Activated naive CD8-positive, alpha-beta T cell treated with anti-CD3 and anti-CD28 coated beads, Interleukin-2, amount 10 ng/mL, durations not matched to agents 7 days and 5 days (primary cell): ENCODE measurements around the gene TAGLN. TPM values are rescaled to one million over a fixed set of nuclear protein-coding genes. Genes with fewer than 3 reads are reported as not detected.

Experiments
- ATAC-seq: fragments of 150-1000 bp; cut with Tn5 transposase; one replicate; pipeline ENCODE4 v1.10.0; 2021; ENCODE audit warnings: low read depth, moderate library complexity
- POLR2A ChIA-PET: fragments of 350-600 bp; sonication (Branson Sonifier 250); formaldehyde crosslinking; loops from one replicate; lab custom pipeline; 2021; ENCODE audit warnings: antibody characterized with exemption; lab: Charles Lee
- DNase-seq: peaks from one replicate; pipeline ENCODE4 v3.0.0; 2021
- H3K27ac Mint-ChIP-seq: one replicate; pipeline ENCODE4 v1.8.0; 2022; ENCODE audit warnings: mild to moderate bottlenecking, mixed read lengths
- H3K27me3 Mint-ChIP-seq: one replicate; pipeline ENCODE4 v1.8.0; 2022; ENCODE audit warnings: mild to moderate bottlenecking, moderate library complexity, mixed read lengths
- H3K36me3 Mint-ChIP-seq: one replicate; pipeline ENCODE4 v1.8.0; 2021; ENCODE audit warnings: mild to moderate bottlenecking, mixed read lengths
- H3K4me1 Mint-ChIP-seq: one replicate; pipeline ENCODE4 v1.8.0; 2021; ENCODE audit warnings: mixed read lengths
- H3K4me3 Mint-ChIP-seq: one replicate; pipeline ENCODE4 v1.8.0; 2022; ENCODE audit warnings: mild to moderate bottlenecking, moderate library complexity, mixed read lengths
- H3K9me3 Mint-ChIP-seq: one replicate; pipeline ENCODE4 v1.8.0; 2021; ENCODE audit warnings: mixed read lengths
- total RNA-seq, 2 experiments: library from RNA; stranded (reverse); gene quantifications; one replicate each; pipeline ENCODE4 v1.2.3, GENCODE V29; 2021

The TAGLN gene
- total RNA-seq, 2 experiments from 2014 or later = 6.2 to 6.4 TPM

- POLR2A ChIA-PET = interaction anchor here (1.2 kb wide), 1 partner anchor 16 kb away, joined by 5 read pairs; the partner anchor contains the start of genes PCSK7 and RNF214
- Mint-ChIP-seq H3K9me3 (no peaks in the 10 kb centered on the region), H3K27me3 (no peaks in the 10 kb centered on the region), H3K36me3 (peaks cover 16% of the 10 kb centered on the region), H3K4me3 (no peak overlapping the region), H3K4me1 (peaks cover 5% of the 10 kb centered on the region), H3K27ac (no peak overlapping the region)
- no peak for DNase-seq
- no peak for ATAC-seq
These were observed 49.2 kb downstream of the TAGLN start for GRCh38 chr11:117248341-117248740.

- Mint-ChIP-seq H3K4me1 (peaks cover 5% of the 10 kb centered on the region), H3K27me3 (no peaks in the 10 kb centered on the region), H3K4me3 (no peak overlapping the region), H3K36me3 (peaks cover 16% of the 10 kb centered on the region), H3K27ac (no peak overlapping the region), H3K9me3 (no peaks in the 10 kb centered on the region)
- ATAC-seq (no peak), DNase-seq (no peak)
- POLR2A ChIA-PET = no interaction called here
These were observed 50.4 kb downstream of the TAGLN start for GRCh38 chr11:117249571-117249970.

GRCh38 chr11:117251506-117251905 lies 52.3 kb downstream of the TAGLN start:
- no peak overlapping the region for H3K4me3 Mint-ChIP-seq
- no peak overlapping the region for H3K27ac Mint-ChIP-seq
- H3K27me3 Mint-ChIP-seq = no peaks in the 10 kb centered on the region
- no peaks in the 10 kb centered on the region for H3K9me3 Mint-ChIP-seq
- POLR2A ChIA-PET = no interaction called here
- peaks cover 9% of the 10 kb centered on the region for H3K4me1 Mint-ChIP-seq
- H3K36me3 Mint-ChIP-seq = peaks cover 15% of the 10 kb centered on the region
- DNase-seq (no peak), ATAC-seq (no peak)

- Mint-ChIP-seq H3K4me1 (peaks cover 11% of the 10 kb centered on the region), H3K4me3 (no peak overlapping the region), H3K36me3 (peaks cover 17% of the 10 kb centered on the region), H3K27me3 (no peaks in the 10 kb centered on the region), H3K9me3 (no peaks in the 10 kb centered on the region), H3K27ac (no peak overlapping the region)
- POLR2A ChIA-PET = no interaction called here
- ATAC-seq (no peak), DNase-seq (no peak)
These were observed 56.8 kb downstream of the TAGLN start for GRCh38 chr11:117255966-117256365.

- peaks cover 9% of the 10 kb centered on the region for H3K4me1 Mint-ChIP-seq
- no peak overlapping the region for H3K4me3 Mint-ChIP-seq
- DNase-seq (no peak), ATAC-seq (no peak)
- H3K27ac Mint-ChIP-seq = no peak overlapping the region
- no peaks in the 10 kb centered on the region for H3K9me3 Mint-ChIP-seq
- POLR2A ChIA-PET = no interaction called here
- peaks cover 17% of the 10 kb centered on the region for H3K36me3 Mint-ChIP-seq
- H3K27me3 Mint-ChIP-seq = no peaks in the 10 kb centered on the region
These were observed 57.4 kb downstream of the TAGLN start for GRCh38 chr11:117256573-117256972.

Other genes with a start within 250 kb of the TAGLN start
- 10 to 100 TPM; 44.7 to 45.8 TPM for gene SIK3, start 100.9 kb upstream of the TAGLN start, total RNA-seq
- gene PAFAH1B2, start 55.1 kb upstream of the TAGLN start, total RNA-seq = 10 to 100 TPM; 58.5 to 60.4 TPM
- gene SIDT2, start 20.6 kb upstream of the TAGLN start, total RNA-seq = 10 to 100 TPM; 34.9 to 35.0 TPM
- 100 to 1,000 TPM; 191 to 195 TPM for gene PCSK7, start 32.7 kb downstream of the TAGLN start, total RNA-seq
- 10 to 100 TPM; 22.6 to 26.0 TPM for gene RNF214, start 33.3 kb downstream of the TAGLN start, total RNA-seq
- 1 to 10 TPM; 8.0 to 8.5 TPM for gene BACE1-AS, start 92.0 kb downstream of the TAGLN start, total RNA-seq
- gene BACE1, start 116.9 kb downstream of the TAGLN start, total RNA-seq = 1 to 10 TPM; 1.1 to 2.6 TPM
- 10 to 100 TPM; 37.5 to 37.7 TPM for gene CEP164, start 128.5 kb downstream of the TAGLN start, total RNA-seq